Cerebellar nuclear complex (tissue), 1 donor: Measurements from ENCODE around the gene LILRA6.
"Not testable (repeated sequence)": the region's sequence is repeated elsewhere in the genome, so short reads cannot be mapped to it uniquely, and the experiment has no call there.

Source experiments
- DNase-seq, 2 experiments: peaks; one replicate each; lab custom pipeline; 2025; lab: John Stamatoyannopoulos, UW

The LILRA6 gene

GRCh38 chr19:54242646-54243045 is at the start of gene LILRA6:
LILRA6 (minus strand) TSS chr19:54242790.
- DNase-seq: not testable (repeated sequence)

- not testable (repeated sequence) for DNase-seq
Observed at GRCh38 chr19:54289160-54289559, 46.6 kb upstream of the LILRA6 start.

GRCh38 chr19:54287456-54287855 is 44.9 kb upstream of the LILRA6 start:
- no peak for DNase-seq

- not testable (repeated sequence) for DNase-seq
Observed at GRCh38 chr19:54286283-54286682, 43.7 kb upstream of the LILRA6 start.

- DNase-seq: not testable (repeated sequence)
Observed at GRCh38 chr19:54285427-54286056, 43.0 kb upstream of the LILRA6 start.

GRCh38 chr19:54282686-54283470 is 40.3 kb upstream of the LILRA6 start:
- DNase-seq: no peak

- not testable (repeated sequence) for DNase-seq
Observed at GRCh38 chr19:54281729-54282075, 39.1 kb upstream of the LILRA6 start.

- DNase-seq: no peak
Observed at GRCh38 chr19:54281007-54281728, 38.6 kb upstream of the LILRA6 start, which contains the start of gene LILRB2. LILRB2 (minus strand) TSS chr19:54281110; CDS start chr19:54280496, 614 bp downstream.

- not testable (repeated sequence) for DNase-seq
Observed at GRCh38 chr19:54280441-54280840, 37.9 kb upstream of the LILRA6 start.

- not testable (repeated sequence) for DNase-seq
Observed at GRCh38 chr19:54280025-54280424, 37.4 kb upstream of the LILRA6 start.

- no peak for DNase-seq
Observed at GRCh38 chr19:54279406-54279962, 36.9 kb upstream of the LILRA6 start.

- not testable (repeated sequence) for DNase-seq
Observed at GRCh38 chr19:54278571-54279195, 36.1 kb upstream of the LILRA6 start.

- not testable (repeated sequence) for DNase-seq
Observed at GRCh38 chr19:54278056-54278455, 35.5 kb upstream of the LILRA6 start.

- DNase-seq: not testable (repeated sequence)
Observed at GRCh38 chr19:54277111-54277615, 34.6 kb upstream of the LILRA6 start.

GRCh38 chr19:54275951-54276350 is 33.4 kb upstream of the LILRA6 start:
- no peak for DNase-seq

GRCh38 chr19:54274516-54274915 is 31.9 kb upstream of the LILRA6 start:
- not testable (repeated sequence) for DNase-seq

- DNase-seq: no peak
Observed at GRCh38 chr19:54273821-54274220, 31.2 kb upstream of the LILRA6 start.

GRCh38 chr19:54272181-54272580 is 29.6 kb upstream of the LILRA6 start:
- not testable (repeated sequence) for DNase-seq

- not testable (repeated sequence) for DNase-seq
Observed at GRCh38 chr19:54271587-54271986, 29.0 kb upstream of the LILRA6 start.

GRCh38 chr19:54271106-54271505 is 28.5 kb upstream of the LILRA6 start:
- no peak for DNase-seq

- no peak for DNase-seq
Observed at GRCh38 chr19:54268936-54269335, 26.3 kb upstream of the LILRA6 start.

GRCh38 chr19:54266133-54266532 is 23.5 kb upstream of the LILRA6 start:
- no peak for DNase-seq
